RWPE2 (cell line): ENCODE measurements around the gene STRIP1.

Source experiments
- ATAC-seq: fragments of 200-7000 bp; cut with Tn5 transposase; 3 replicates; pipeline ENCODE4 v1.9.1; 2021; ENCODE audit warnings: low read depth
- DNase-seq: peaks from one replicate; pipeline ENCODE4 v3.0.0-alpha.2; 2020; ENCODE audit warnings: low spot score
- H3K27ac ChIP-seq: fragments of 450-650 bp; 2 replicates; pipeline ENCODE4 v1.5.1; 2017; ENCODE audit warnings: mild to moderate bottlenecking; ENCODE audit not compliant: poor library complexity, severe bottlenecking
- H3K27me3 ChIP-seq: fragments of 250-450 bp; sonication (Bioruptor Pico); 2 replicates; pipeline ENCODE4 v1.5.1; 2021; ENCODE audit warnings: mild to moderate bottlenecking, moderate library complexity; ENCODE audit not compliant: insufficient read depth, poor library complexity, severe bottlenecking
- H3K36me3 ChIP-seq: fragments of 250-450 bp; sonication (Bioruptor Pico); 2 replicates; pipeline ENCODE4 v1.5.1; 2020; ENCODE audit warnings: low read depth, mild to moderate bottlenecking, moderate library complexity
- H3K4me1 ChIP-seq: fragments of 250-450 bp; sonication (Bioruptor Pico); 2 replicates; pipeline ENCODE4 v1.5.1; 2021; ENCODE audit warnings: mild to moderate bottlenecking, moderate library complexity; ENCODE audit not compliant: insufficient read depth, poor library complexity, severe bottlenecking
- H3K4me3 ChIP-seq: fragments of 250-450 bp; sonication (Bioruptor Pico); 2 replicates; pipeline ENCODE4 v1.5.1; 2021; ENCODE audit warnings: mild to moderate bottlenecking, moderate library complexity; ENCODE audit not compliant: severe bottlenecking
- H3K9me3 ChIP-seq: fragments of 250-450 bp; sonication (Bioruptor Pico); 2 replicates; pipeline ENCODE4 v1.5.1; 2021; ENCODE audit warnings: mild to moderate bottlenecking, moderate library complexity; ENCODE audit not compliant: severe bottlenecking
- CTCF ChIP-seq: fragments of 450-650 bp; IDR thresholded peaks from one replicate; pipeline ENCODE4 v1.5.1; 2017; ENCODE audit warnings: mild to moderate bottlenecking, moderate library complexity; ENCODE audit not compliant: poor library complexity, severe bottlenecking

Gene STRIP1

GRCh38 chr1:110049801-110050601, 15.6 kb downstream of the STRIP1 start:
- Histone ChIP-seq H3K27ac (no peak overlapping the region), H3K4me1 (no peaks in the 10 kb centered on the region), H3K27me3 (no peaks in the 10 kb centered on the region), H3K9me3 (no peaks in the 10 kb centered on the region), H3K36me3 (peaks cover 92% of the 10 kb centered on the region), H3K4me3 (no peak overlapping the region)
- ATAC-seq: no peak
- TF ChIP-seq CTCF: no peak
- no peak for DNase-seq

- Histone ChIP-seq H3K27ac (no peak overlapping the region), H3K36me3 (peaks cover 92% of the 10 kb centered on the region), H3K4me1 (no peaks in the 10 kb centered on the region), H3K27me3 (no peaks in the 10 kb centered on the region), H3K9me3 (no peaks in the 10 kb centered on the region), H3K4me3 (no peak overlapping the region)
- ATAC-seq (no peak), DNase-seq (no peak)
- no peak for TF ChIP-seq CTCF
Observed at GRCh38 chr1:110050602-110051261, 16.3 kb downstream of the STRIP1 start.

- peaks cover 92% of the 10 kb centered on the region for H3K36me3 ChIP-seq
- DNase-seq: no peak
- no peak overlapping the region for H3K27ac ChIP-seq
Observed at GRCh38 chr1:110051262-110051648, 16.8 kb downstream of the STRIP1 start.

GRCh38 chr1:110053552-110054428, 19.4 kb downstream of the STRIP1 start:
- no peak overlapping the region for H3K27ac ChIP-seq
- DNase-seq: no peak
- H3K4me1 ChIP-seq: no peaks in the 10 kb centered on the region
- H3K9me3 ChIP-seq: no peaks in the 10 kb centered on the region
- H3K36me3 ChIP-seq: peaks cover 79% of the 10 kb centered on the region
- no peak overlapping the region for H3K4me3 ChIP-seq
- no peaks in the 10 kb centered on the region for H3K27me3 ChIP-seq
- peak; percentile 89 for TF ChIP-seq CTCF
- peak; percentile 70 for ATAC-seq

More at GRCh38 chr1:110051262-110051648, 16.8 kb downstream of the STRIP1 start:
- no peaks in the 10 kb centered on the region for H3K4me1 ChIP-seq
- ATAC-seq: no peak
- H3K4me3 ChIP-seq: no peak overlapping the region
- H3K9me3 ChIP-seq: no peaks in the 10 kb centered on the region
- TF ChIP-seq CTCF: no peak
- no peaks in the 10 kb centered on the region for H3K27me3 ChIP-seq
